LNCAP (cell line): ENCODE results near the gene HIC1.
A peak's percentile ranks its signal among the peaks of the same experiment; 100 is the strongest.

Experiments
- CTCF ChIP-seq: fragments of 450-650 bp; IDR thresholded peaks from 2 replicates; pipeline ENCODE4 v1.5.1; 2017; ENCODE audit warnings: mild to moderate bottlenecking

Gene HIC1

GRCh38 chr17:2058586-2059546 is 4.0 kb downstream of the HIC1 start:
- TF ChIP-seq CTCF: peak; percentile 53

- no peak for TF ChIP-seq CTCF
Observed at GRCh38 chr17:2059547-2060384, 4.9 kb downstream of the HIC1 start.

GRCh38 chr17:2060385-2060658 is 5.4 kb downstream of the HIC1 start:
- TF ChIP-seq CTCF: no peak

GRCh38 chr17:2060681-2061440 is 6.0 kb downstream of the HIC1 start:
- TF ChIP-seq CTCF: no peak

- TF ChIP-seq CTCF: no peak
Observed at GRCh38 chr17:2061441-2061958, 6.6 kb downstream of the HIC1 start.

GRCh38 chr17:2062571-2063183 is 7.8 kb downstream of the HIC1 start:
- no peak for TF ChIP-seq CTCF
